T-helper 1 cell (primary cell): Measurements from ENCODE around the gene TRPM2.

Experiments used
- DNase-seq, 5 donors: peaks; one replicate each; pipeline ENCODE4 v3.0.0-alpha.2; 2012 to 2020

TRPM2 gene

DNA sequence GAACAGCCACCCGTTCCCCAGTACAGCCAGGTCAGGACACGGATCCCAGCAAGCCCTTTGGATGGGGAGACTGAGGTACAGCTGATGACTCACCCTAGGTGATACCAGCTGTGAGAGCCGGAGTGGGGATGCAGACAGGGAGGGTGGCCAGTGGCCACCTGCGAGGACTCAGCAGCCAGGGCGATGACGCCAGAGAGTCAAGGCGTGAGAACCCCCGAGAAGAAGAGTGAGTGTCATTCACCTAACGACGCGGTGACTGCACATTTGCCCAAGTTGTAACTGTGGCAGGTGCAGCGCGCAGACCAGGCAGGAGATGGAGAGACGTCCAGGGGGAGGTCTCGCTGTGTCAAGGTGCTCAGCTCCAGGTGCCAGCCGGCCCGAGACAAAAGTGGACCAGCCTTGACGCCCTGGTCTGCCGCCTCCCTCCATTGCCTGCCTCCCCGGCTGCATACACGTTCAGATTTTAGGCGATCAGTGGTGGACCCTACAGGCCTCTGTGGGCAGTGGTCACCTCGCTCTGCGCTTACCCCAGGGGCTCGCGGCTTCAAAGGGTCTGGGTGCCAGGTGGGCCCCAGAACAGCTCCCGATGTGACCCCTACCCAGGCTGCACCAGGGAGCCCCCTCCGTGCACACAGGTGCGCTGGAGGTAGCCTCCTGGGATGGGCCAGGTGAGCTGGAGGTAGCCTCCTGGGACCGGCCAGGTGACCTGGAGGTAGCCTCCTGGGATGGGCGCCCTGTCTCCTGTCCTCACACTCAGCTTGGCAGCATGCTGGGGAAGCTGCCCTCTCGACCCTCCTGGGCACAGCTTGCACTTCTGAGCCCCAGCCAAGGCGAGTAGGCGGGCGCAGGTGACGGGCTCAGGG, 113.8 kb downstream of the TRPM2 start:
- DNase-seq: no peak

DNA sequence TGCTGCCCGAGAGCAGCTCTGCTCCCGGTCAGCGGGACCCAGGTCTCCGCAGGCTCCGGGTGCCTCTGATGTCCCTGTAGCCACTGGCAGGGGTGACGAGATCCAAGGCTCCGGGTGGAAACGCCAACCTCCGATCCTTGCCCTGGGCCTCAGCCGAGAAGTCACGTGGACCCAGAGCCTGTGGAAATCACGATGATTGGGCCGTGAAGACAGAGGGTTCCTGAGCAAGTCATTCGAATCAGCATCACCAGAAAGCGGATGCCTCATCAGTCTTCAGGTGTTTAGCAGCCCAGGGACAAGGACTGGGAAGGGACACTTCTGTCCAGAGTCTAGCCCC, 114.4 kb downstream of the TRPM2 start:
- DNase-seq: no peak

DNA sequence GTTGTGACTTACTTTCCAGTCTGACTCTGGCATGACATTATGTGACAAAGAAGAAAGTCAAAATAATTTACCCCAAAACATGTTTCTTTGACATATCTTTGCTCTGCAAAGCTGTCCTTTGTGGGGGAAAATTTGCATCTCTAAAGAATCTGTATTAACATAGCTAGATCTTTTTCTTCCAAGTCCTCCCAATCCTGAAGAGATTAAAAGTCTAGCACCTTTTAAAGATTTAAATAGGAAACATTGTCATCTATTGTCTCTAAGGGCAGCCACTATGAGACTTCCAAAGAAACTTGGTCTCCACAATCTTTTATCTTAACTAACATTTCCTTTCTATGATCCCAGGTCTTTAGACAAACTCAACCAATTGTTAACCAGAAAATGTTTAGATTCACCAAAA, 117.9 kb downstream of the TRPM2 start:
- DNase-seq: no peak

DNA sequence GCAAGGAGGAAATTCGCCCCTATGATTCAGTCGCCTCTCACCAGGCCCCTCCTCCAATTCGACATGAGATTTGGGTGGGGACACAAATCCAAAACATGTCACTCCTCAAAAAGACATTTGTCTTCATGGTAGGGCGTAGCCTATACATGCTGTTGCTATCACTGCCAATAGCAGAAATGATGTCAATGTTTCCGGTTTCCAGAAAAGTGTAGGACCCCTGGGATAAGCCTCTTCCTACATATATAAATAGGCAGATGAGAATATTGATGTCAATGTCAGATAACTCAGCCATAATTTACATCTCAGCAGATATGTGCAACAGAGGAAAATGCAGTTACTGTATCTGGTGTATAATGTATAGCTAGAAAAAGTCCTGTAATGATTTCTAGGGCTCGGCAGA, 118.6 kb downstream of the TRPM2 start:
- DNase-seq: no peak

DNA sequence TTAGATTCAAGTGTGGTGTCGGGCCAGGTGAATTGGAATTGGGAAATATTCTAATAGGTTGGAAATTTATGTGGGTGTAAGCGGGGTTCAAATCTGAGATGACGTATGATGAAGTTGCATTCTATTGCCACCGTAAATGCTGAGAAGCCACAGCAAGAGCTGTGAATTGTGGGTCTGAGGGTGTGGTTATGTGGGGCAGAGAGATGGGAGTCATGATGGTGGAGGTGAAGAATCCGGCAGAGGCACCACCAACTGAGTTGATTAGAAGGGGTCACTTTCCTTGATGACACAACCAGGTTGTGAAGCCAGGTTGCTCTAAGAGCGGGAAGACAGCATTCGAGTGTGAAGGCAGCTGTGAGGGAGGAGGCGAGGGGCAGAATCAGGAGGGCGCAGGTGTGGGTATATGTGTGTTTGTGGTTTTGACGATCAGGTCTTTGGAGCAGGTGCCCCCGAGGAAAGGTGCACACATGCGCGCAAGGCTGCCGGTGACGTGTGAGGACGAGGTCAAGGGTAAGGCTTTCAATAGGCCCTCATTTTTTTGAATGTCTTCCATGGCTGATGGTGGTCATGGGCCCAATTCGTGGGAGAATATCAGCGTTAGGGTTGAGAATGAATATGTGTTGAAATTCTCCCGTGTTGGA, 120.6 kb downstream of the TRPM2 start:
- DNase-seq: no peak

DNA sequence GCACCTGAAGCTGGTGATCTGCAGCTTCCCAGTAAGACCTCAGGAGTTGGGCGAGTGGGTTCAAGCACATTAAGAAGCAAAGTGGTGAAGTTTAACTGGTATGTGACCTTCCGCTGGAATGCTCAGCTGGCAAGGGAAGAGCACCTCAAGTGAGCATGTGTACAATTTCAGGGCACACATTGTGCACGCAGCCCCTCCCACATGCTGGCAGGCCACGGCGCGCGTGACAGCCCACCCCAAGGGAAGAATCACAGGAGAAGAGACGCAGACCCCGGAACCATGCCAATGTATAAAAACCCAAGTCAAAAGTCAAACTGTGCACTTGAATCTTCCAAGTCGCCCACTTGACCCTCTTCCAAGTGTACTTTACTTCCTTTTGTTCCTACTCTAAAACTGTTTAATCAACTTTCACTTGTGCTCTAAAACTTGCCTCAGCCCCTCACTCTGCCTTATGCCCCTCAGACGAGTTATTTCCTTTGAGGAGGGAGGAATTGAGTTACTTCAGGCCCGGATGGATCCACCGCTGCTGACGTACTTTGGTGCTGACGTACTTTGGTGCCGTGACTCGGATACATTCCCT, 121.9 kb downstream of the TRPM2 start:
- no peak for DNase-seq

DNA sequence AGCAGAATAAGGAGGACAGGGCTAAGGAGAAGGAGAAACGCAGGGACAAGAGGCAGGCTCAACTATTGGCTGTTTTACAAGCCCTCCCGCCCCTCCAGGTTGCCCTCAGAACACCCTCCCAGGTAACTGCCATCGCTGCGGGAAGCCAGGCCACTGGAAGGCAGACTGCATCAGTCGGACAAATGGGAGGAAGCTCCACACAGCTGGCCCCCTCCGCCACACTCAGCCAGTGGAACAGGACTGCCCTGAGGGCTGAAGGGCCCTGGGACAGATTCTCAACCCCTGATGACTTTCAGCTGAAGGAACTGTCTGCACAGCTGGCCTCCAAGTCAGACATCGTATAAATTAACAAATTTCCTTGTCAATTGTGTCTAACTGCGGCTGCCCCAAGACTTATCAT, 123.7 kb downstream of the TRPM2 start:
- no peak for DNase-seq

DNA sequence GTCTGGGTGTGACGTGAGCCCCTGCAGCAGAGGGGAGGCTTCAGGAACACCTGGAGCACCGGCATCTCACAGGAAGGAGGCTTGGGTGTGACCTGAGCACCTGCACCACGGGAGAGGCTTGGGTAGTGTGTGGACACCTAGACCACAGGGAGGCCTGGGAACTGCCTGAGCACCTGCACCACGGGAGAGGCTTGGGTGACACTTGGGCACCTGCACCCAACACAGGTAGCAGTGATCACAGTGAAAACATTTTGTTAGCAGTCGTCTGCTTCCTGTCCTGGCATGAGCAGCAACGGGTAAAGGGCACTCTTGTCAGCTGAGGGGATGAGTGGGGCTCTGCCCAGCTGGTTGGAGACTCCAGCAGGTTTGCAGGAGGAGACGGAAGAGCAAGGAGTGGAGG, 124.3 kb downstream of the TRPM2 start:
- no peak for DNase-seq

DNA sequence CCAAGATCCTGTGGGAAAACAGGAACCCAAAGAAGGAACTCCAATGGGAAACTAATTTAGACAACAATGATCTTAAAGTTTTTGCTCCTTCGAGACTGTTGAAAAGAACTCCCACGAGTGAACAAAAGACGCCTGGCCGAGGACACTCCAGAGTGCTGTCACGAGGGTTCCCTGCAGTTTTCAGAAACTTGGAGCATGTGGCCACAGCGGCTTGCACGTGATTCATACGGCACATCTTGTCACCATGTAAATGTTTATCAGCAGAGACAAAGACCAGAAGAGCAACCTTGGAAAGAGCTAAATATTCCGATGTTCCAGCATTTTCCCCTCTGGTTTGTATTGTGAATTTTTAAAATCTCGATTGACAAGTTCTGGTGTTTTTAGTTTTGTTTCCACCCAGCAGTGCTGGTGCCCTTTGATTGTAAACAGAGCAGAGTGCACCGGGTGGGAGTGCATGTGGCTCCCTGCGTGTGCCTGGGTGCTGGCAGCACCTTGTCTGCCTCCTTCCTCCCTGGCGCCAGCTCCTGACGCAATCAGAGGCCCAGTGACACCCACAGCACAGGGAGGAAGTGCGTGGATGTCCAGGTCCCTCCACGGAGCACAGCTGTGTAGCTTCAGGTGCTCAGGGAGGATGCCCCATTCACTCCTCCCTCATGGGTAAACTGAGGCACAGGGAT, 124.8 kb downstream of the TRPM2 start:
- DNase-seq: no peak

DNA sequence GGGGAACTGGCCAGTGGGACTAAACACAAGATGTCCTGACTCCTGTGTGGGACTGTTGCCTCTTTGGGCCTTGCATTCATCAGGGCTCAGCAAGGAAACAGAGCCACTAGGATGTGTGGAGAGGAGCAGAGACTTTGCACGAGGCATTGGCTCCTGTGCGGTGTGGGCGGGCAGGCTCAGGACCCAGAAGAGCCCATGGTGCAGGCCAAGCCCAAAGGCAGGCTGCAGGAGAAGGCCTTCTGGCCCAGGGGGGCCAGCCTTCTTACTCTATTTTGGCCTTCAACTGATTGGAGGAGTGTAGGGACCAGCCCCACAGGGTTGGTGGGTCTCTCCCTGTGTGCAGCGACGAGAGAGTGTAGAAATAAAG, 125.4 kb downstream of the TRPM2 start:
- no peak for DNase-seq

DNA sequence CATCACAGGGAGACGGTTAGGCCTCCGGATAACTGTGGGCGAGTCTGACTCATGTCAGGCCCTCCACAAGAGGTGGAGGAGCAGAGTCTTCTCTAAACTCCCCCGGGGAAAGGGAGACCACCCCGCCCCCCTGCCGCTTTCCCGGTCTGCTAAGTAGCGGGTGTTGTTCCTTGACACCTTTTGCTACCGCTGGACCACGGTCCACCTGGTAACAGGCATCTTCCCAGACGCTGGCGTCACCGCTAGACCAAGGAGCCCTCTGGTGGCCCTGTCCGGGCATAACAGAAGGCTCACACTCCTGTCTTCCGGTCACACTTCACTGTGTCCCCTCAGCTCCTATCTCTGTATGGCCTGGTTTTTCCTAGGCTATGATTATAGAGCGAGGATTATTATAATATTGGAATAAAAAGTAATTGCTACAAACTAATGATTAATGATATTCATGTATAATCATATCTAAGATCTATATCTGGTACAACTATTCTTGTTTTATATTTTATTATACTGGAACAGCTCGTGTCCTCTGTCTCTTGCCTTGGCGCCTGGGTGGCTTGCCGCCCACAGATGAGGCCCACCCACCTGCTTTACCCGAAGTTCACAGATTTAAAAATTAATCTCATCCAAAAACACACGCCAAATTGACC, 126.3 kb downstream of the TRPM2 start:
- peak in 2 of 5 donors; percentile 20 to 31 for DNase-seq

DNA sequence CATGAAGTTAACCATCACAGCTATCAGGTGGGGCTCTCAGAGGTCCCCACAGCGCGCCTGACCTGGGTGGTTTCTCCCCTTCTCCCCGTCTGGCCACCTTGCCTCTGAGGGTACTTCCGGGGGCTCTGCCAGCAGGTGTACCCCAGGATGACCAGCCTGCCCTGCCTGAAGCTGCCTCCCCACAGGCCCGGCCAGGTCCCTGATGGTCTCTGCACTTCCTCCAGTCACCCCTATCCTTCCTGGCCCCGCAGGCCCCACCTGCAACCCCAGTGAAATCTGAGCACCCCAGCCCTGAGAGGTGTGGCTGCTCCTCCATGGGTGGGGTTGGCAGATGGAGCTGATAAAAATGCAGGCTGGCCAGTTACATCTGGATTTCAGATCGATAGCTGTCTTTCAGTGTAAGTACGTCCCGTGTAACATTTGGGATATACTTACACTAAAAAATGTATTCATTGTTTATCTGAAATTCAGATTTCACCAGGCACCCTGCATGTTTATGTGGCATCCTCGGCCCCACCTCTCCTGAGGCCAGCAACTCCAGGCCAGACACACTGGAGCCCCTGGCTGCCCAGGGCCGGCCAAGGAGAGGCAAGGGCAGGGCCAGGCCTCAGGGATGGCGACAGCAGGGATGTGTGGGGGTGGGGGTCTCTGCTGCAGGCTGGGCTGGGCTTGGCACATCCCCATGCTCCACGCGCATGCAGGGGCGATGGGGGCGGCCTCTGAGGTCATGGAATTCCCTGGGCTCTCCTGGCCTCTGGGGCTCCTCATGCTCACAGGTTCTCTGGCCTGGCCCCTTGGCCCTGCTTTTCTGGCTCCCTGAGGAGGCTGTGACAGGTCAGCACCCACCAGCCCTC, 127.0 kb downstream of the TRPM2 start:
- no peak for DNase-seq

DNA sequence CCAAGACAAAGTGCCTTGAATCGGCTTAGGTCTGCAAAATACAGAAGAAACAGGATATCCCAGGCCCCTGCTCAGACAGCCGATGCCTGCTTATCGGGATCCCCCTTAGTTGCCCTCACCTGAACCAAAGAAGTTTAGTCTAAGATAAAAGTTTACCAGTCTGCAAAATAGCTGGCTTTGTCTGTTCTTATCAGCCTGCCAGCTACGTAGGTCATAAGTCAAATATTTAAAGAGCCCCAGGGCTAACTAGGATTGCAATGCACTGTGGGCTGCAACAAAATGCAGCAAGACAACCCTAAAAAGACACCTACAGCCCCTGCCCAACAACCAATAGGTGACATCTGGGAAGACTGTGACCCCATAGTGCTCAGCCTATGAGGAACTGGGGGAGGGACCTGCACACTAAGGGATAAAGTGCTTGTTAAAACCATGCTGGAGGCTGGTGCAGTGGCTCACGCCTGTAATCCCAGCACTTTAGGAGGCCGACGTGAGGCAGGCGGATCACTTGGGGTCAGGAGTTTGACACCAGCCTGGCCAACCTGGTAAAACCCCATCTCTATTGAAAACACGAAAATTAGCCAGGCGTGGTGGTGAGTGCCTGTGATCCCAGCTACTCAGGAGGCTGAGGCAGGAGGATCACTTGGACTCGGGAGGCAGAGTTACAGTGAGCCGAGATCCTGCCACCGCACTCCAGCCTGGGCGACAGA, 129.3 kb downstream of the TRPM2 start:
- DNase-seq: no peak

DNA sequence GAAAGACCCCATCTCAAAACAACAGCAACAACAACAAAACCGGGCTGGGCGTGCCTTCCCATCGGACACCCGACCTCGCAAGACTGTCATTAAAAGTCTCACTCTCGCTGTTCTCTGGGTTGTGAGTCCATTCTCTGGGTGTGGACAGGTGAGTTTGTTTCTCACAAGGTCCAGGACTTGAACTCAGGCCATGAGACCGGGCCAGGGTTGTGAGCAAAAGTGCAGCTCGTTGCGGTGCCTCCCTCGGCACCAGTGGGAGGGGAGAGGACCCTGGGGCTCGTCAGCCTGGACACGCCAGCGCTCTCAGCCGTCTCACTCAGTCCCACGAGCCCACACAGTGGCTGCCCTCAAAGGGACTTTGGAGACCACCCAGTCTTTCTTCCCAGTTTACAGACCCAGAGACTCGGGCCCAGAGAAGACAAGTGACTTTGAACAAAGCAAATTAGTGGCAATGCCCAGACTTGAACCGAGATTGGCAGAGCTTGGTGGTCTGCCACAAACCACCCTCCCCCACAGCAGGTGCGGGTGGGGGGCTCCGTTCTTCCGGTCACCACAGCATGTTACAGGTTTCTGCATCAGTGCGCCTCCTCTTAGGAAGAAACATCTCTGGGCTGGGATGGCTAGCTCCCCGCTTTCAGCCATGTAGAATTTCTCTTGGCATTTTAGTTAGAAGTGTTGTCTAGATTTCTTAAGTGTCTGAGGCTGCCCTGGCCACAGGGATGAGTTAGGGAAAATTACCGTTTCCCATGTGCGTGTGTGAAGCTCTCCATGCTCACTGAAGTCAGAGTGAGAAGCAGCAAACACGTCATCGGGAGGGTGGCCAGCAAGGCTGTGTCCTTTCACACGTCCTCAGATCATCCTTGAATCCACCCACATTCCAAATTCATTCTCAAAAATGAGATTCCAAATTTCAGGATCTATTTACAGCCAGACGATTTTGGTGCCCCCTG, 130.1 kb downstream of the TRPM2 start:
- DNase-seq: no peak

DNA sequence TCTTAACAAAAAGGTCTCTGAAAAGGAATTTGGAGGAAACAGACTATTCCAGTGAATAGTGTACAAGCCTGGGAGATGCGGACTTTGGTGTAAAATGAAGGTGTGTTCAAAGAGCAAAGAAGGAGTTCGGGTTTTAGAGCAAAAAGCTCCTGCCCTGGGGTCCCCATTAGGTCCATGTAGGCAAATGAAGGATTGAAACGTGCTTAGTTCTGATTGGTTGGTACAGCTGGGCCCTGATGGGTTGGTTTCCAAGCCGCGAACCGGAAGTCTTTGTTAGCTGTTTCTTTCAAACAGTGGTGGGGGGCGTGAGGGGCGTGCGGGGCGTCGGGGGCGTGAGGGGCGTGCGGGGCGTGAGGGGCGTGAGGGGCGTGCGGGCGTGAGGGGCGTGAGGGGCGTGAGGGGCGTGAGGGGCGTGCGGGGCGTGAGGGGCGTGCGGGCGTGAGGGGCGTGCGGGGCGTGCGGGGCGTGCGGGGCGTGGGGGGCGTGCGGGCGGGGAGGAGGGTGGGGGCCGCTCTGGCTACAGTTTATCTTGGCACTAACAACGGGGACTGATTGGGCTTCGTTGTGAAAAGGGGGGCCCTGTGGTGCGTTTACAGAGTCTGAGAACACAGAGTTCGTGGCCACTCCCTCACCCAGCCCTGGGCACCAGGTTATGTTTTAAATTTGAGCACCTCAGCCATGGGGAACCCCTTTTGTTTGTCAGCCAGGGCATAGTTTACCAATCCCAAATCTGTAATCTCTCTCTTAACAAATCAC, 131.3 kb downstream of the TRPM2 start:
- no peak for DNase-seq

DNA sequence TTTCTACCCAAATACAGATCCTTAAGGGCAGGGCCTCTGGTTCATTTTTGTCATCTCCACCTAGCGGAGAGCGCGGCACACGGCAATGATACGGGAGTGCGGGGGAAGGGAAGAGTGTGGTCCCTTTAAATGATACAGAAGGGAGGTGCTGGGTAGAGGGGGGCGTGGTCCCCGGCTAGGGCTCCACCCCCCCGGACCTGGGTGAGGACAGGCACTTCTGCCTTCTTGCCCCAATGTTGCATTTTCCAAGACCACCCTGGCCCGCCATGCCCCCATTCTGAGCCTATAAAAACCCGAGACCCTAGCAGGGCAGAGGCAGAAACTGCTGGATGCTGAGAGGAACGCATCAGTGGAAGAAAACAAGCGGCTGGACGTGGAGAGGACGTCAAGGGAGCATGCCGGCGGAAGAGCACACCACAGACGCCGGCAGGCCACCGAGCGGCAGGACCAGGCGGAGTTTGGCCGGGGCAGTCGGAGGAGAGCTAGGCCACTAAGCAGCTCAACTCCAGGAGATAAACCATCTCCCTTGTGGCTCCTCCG, 131.9 kb downstream of the TRPM2 start:
- DNase-seq: peak in 2 of 5 donors; percentile 29 to 42

DNA sequence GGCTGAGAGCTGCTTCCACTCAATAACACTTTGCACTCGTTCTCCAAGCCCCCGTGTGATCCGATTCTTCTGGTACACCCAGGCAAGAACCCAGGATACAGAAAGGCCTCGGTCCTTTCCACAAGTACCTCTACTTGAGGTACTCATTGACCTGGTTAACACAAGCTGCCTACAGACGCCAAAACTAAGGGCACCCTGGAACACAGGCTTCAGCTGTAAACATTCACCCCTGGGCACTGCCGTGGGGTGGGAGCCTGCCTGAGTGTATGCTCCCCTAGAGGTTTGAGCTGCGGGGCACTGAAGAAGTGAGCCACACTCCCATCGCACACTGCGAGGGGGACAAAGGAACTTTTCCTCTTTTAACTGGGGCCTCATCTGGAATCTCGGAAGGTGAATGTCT, 132.4 kb downstream of the TRPM2 start:
- DNase-seq: no peak

DNA sequence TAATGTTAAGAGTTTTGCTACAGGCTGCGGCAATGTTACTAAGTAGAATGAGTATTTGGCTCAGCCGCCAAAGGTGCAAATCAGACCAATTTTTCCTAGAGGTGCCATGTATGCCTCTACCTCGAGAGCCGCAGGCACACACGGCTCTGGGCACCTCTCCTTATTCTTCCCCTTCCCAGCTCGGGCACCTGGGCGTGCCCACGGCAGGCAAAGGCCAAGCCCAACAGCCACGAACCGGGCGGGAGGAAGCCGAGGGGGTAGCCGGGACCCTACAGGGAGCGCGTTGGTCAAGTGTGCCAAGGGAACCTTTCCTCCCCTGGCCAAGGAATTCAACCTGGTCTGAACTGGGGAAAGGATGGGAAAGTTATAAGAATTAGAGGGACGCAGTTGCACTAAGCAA, 132.9 kb downstream of the TRPM2 start:
- no peak for DNase-seq

DNA sequence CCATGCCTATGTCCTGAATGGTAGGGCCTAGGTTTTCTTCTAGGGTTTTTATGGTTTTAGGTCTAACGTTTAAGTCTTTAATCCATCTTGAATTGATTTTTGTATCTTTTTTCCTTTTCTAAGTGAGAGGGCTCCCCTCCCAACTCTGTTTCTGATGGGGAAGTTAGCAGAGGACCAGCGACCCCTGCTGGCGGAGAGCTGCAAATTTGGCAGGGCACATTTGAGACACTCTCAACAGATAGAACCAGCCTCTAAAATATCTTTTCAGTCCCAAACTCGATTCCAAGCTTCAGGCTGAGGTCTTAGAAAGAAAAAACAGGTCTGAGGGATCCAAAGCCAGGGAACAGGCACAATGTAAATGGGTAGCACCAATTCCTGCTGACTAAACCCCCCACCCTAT, 134.4 kb downstream of the TRPM2 start:
- peak in 2 of 5 donors; percentile 29 to 49 for DNase-seq
